Gastrocnemius medialis (tissue), 4 donors: ENCODE data around the gene TSPAN9. TPM values are rescaled to one million over a fixed set of nuclear protein-coding genes. Genes with fewer than 3 reads are reported as not detected.

ENCODE experiments used
- ATAC-seq, 2 donors: fragments of 150-250 bp; one replicate each; pipeline ENCODE4 v1.9.1; 2016
- DNase-seq, 2 donors: peaks; one replicate each; pipeline ENCODE4 v3.0.0-alpha.2; 2019
- H3K27ac ChIP-seq, 4 donors: fragments of 200-600 bp; sonication (generic); 1 replicate in 1 of 4; 2 replicates in 3 of 4; pipeline ENCODE4 v1.5.1; 2016 to 2018; ENCODE audit warnings: mild to moderate bottlenecking in 2 of 4, moderate library complexity in 1 of 4
- H3K27me3 ChIP-seq, 3 donors: fragments of 200-600 bp; sonication (generic) in 2 of 3; 1 replicate in 1 of 3; 2 replicates in 2 of 3; pipeline versions ENCODE4 v1.5.1 to v1.6.0; 2016 to 2019; ENCODE audit warnings: mild to moderate bottlenecking in 1 of 3, moderate library complexity in 1 of 3
- H3K36me3 ChIP-seq, 2 donors: fragments of 200-600 bp; sonication (generic) in 1 of 2; one replicate each; pipeline ENCODE4 v1.5.1; 2017 to 2018
- H3K4me1 ChIP-seq, 2 donors: fragments of 200-600 bp; sonication (generic) in 1 of 2; one replicate each; pipeline ENCODE4 v1.5.1; 2016 to 2017; ENCODE audit warnings: mild to moderate bottlenecking in 2 of 2
- H3K4me3 ChIP-seq, 4 donors: fragments of 200-600 bp; sonication (generic) in 3 of 4; 1 replicate in 1 of 4; 2 replicates in 3 of 4; pipeline ENCODE4 v1.5.1; 2016 to 2019; ENCODE audit warnings: mild to moderate bottlenecking in 2 of 4
- H3K9me3 ChIP-seq, 3 donors: fragments of 200-600 bp; sonication (generic) in 2 of 3; 1 replicate in 1 of 3; 2 replicates in 2 of 3; pipeline ENCODE4 v1.5.1; 2016 to 2019
- CTCF ChIP-seq, 5 experiments: fragments of 450-650 bp in 3 of 5; fragments of 200-600 bp in 2 of 5; sonication (generic) in 2 of 5; IDR thresholded peaks in 4 of 5; conservative IDR thresholded peaks in 1 of 5; 1 replicate in 4 of 5; 2 replicates in 1 of 5; pipeline ENCODE4 v1.5.1; 2016 to 2019; ENCODE audit warnings: antibody characterized with exemption in 5 of 5, mild to moderate bottlenecking in 3 of 5, moderate library complexity in 3 of 5
- POLR2A ChIP-seq, 2 donors: fragments of 450-650 bp; IDR thresholded peaks; one replicate each; pipeline ENCODE4 v1.6.1; 2017; ENCODE audit warnings: antibody characterized with exemption in 2 of 2, mild to moderate bottlenecking in 2 of 2, moderate library complexity in 2 of 2
- in situ Hi-C, 4 donors: fragments of 200-750 bp; cut with MboI; loops; one replicate each; pipeline versions ENCODE4 v1.15.0 to v1.8.0; 2017; ENCODE audit warnings: low sequenced_read_pairs in 4 of 4
- intact Hi-C: fragments of 100-400 bp; cut with DNase I; formaldehyde crosslinking; loops from one replicate; pipeline ENCODE4 v1.15.1; 2023; ENCODE audit warnings: low total_unique reads
- total RNA-seq, 4 donors: library from RNA; depleted of rRNA; stranded (reverse); fragments of >200 nt; gene quantifications; one replicate each; pipeline versions ENCODE4 v1.1.0 to v1.2.3, GENCODE V29; 2016

TSPAN9 gene
- total RNA-seq, 4 donors from 2014 or later: 4.7 to 9.4 (median 7.4) TPM

GRCh38 chr12:3204143-3204542 is 127.0 kb downstream of the TSPAN9 start:
- intact Hi-C loops: no loop called here
- TF ChIP-seq POLR2A (IDR thresholded peaks at IDR 0.05): no peak
- TF ChIP-seq CTCF (IDR thresholded peaks at IDR 0.05 in 4 of 5, conservative IDR thresholded peaks at IDR 0.05 in 1 of 5): no peak
- H3K4me3 ChIP-seq: no peak overlapping the region
- peaks cover 47 to 48% of the 10 kb centered on the region in 2 donors for H3K4me1 ChIP-seq
- DNase-seq (no peak), ATAC-seq (no peak)
- in situ Hi-C loops: loop anchor here in 1 of 4 donors (10.0 kb wide), 2 partner anchors 69 to 129 kb away; partner anchors contain the start of gene TSPAN9
- no peaks in the 10 kb centered on the region for H3K9me3 ChIP-seq
- no peak overlapping the region for H3K27ac ChIP-seq
- H3K36me3 ChIP-seq: no peaks in the 10 kb centered on the region
- no peaks in the 10 kb centered on the region for H3K27me3 ChIP-seq

GRCh38 chr12:3204730-3205531 is 127.8 kb downstream of the TSPAN9 start:
- Histone ChIP-seq H3K4me1 (peaks cover 45 to 47% of the 10 kb centered on the region in 2 donors), H3K27ac (peak overlapping the region in 2 of 4 donors; percentile 54 to 65), H3K36me3 (no peaks in the 10 kb centered on the region), H3K9me3 (no peaks in the 10 kb centered on the region), H3K27me3 (no peaks in the 10 kb centered on the region), H3K4me3 (no peak overlapping the region)
- no peak for DNase-seq
- no peak for ATAC-seq
- in situ Hi-C loops: loop anchor here in 1 of 4 donors (10.0 kb wide), 2 partner anchors 70 to 130 kb away; partner anchors contain the start of gene TSPAN9
- intact Hi-C loops: no loop called here
- TF ChIP-seq POLR2A (IDR thresholded peaks at IDR 0.05): no peak
- no peak for TF ChIP-seq CTCF (IDR thresholded peaks at IDR 0.05 in 4 of 5, conservative IDR thresholded peaks at IDR 0.05 in 1 of 5)

GRCh38 chr12:3205742-3206519 is 128.8 kb downstream of the TSPAN9 start:
- no peaks in the 10 kb centered on the region for H3K9me3 ChIP-seq
- H3K36me3 ChIP-seq: no peaks in the 10 kb centered on the region
- intact Hi-C loops: no loop called here
- ATAC-seq: peak in 1 of 2 donors; percentile 13
- H3K27me3 ChIP-seq: no peaks in the 10 kb centered on the region
- H3K27ac ChIP-seq: peak overlapping the region; percentile 53 to 65 (median 57)
- DNase-seq: peak in 1 of 2 donors; percentile 28
- TF ChIP-seq POLR2A (IDR thresholded peaks at IDR 0.05): no peak
- no peak for TF ChIP-seq CTCF (IDR thresholded peaks at IDR 0.05 in 4 of 5, conservative IDR thresholded peaks at IDR 0.05 in 1 of 5)
- H3K4me3 ChIP-seq: no peak overlapping the region
- in situ Hi-C loops: loop anchor here in 1 of 4 donors (10.0 kb wide), 2 partner anchors 71 to 131 kb away; partner anchors contain the start of gene TSPAN9
- peaks cover 41 to 46% of the 10 kb centered on the region in 2 donors for H3K4me1 ChIP-seq

GRCh38 chr12:3206536-3207072 is 129.4 kb downstream of the TSPAN9 start:
- Histone ChIP-seq H3K27ac (peak overlapping the region in 3 of 4 donors; percentile 53 to 65 (median 54)), H3K36me3 (no peaks in the 10 kb centered on the region), H3K4me3 (no peak overlapping the region), H3K27me3 (no peaks in the 10 kb centered on the region), H3K4me1 (peaks cover 34 to 39% of the 10 kb centered on the region in 2 donors), H3K9me3 (no peaks in the 10 kb centered on the region)
- ATAC-seq: no peak
- in situ Hi-C loops (loop anchor here in 1 of 4 donors (10.0 kb wide), 2 partner anchors 72 to 132 kb away; partner anchors contain the start of gene TSPAN9), intact Hi-C loops (no loop called here)
- no peak for DNase-seq
- TF ChIP-seq CTCF (IDR thresholded peaks at IDR 0.05 in 4 of 5, conservative IDR thresholded peaks at IDR 0.05 in 1 of 5) (no peak), POLR2A (IDR thresholded peaks at IDR 0.05) (no peak)
